ENCODE measurements around the gene ATP2B2.

Gene ATP2B2

DNA sequence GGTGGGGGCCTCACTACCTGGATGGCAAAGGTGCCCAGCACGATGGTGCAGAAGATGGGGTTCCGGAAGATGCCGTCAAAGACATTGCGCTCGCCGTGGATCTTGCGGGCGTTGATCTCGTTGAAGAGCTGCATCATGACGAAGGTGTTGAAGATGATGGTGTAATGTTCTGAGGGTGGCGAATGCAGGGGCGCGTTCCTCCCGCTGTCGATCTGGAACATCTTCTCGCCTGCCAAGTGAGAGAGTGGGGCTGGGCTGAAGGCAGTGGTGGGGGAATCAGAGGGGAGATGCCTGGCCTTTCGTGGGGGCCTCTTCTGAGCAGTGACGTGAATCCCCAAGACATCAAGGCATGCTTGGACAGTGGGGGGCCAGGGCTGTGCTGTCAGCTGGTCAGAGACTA, 164.9 kb downstream of the ATP2B2 start:
- Mint-ChIP-seq H3K27ac (no peak overlapping the region), H3K36me3 (ENCODE audit: low read depth) (no peaks in the 10 kb centered on the region)

GRCh38 chr3:10340046-10340445, 165.3 kb downstream of the ATP2B2 start:
- Mint-ChIP-seq H3K27ac (no peak overlapping the region), H3K9me3 (no peaks in the 10 kb centered on the region), H3K4me1 (no peaks in the 10 kb centered on the region), H3K36me3 (ENCODE audit: low read depth) (no peaks in the 10 kb centered on the region), H3K4me3 (no peak overlapping the region), H3K27me3 (ENCODE audit: low read depth) (peaks cover 12% of the 10 kb centered on the region)
- no peak for TF ChIP-seq CTCF (IDR thresholded peaks at IDR 0.05; ENCODE audit: unreplicated experiment in 3 of 3)

More for the DNA sequence above, 164.9 kb downstream of the ATP2B2 start:
- Mint-ChIP-seq H3K4me3 (no peak overlapping the region), H3K9me3 (no peaks in the 10 kb centered on the region), H3K4me1 (no peaks in the 10 kb centered on the region), H3K27me3 (ENCODE audit: low read depth) (peaks cover 12% of the 10 kb centered on the region)
- no peak for TF ChIP-seq CTCF (IDR thresholded peaks at IDR 0.05; ENCODE audit: unreplicated experiment in 3 of 3)

- TF ChIP-seq CTCF (IDR thresholded peaks at IDR 0.05; ENCODE audit: unreplicated experiment in 3 of 3), result no peak
- Mint-ChIP-seq H3K4me1 (no peaks in the 10 kb centered on the region), H3K4me3 (no peak overlapping the region), H3K9me3 (no peaks in the 10 kb centered on the region), H3K27ac (peak overlapping the region in 1 of 3 experiments; percentile 30), H3K36me3 (ENCODE audit: low read depth) (no peaks in the 10 kb centered on the region), H3K27me3 (ENCODE audit: low read depth) (peaks cover 12% of the 10 kb centered on the region)
Observed at GRCh38 chr3:10339376-10339955, 165.9 kb downstream of the ATP2B2 start.

DNA sequence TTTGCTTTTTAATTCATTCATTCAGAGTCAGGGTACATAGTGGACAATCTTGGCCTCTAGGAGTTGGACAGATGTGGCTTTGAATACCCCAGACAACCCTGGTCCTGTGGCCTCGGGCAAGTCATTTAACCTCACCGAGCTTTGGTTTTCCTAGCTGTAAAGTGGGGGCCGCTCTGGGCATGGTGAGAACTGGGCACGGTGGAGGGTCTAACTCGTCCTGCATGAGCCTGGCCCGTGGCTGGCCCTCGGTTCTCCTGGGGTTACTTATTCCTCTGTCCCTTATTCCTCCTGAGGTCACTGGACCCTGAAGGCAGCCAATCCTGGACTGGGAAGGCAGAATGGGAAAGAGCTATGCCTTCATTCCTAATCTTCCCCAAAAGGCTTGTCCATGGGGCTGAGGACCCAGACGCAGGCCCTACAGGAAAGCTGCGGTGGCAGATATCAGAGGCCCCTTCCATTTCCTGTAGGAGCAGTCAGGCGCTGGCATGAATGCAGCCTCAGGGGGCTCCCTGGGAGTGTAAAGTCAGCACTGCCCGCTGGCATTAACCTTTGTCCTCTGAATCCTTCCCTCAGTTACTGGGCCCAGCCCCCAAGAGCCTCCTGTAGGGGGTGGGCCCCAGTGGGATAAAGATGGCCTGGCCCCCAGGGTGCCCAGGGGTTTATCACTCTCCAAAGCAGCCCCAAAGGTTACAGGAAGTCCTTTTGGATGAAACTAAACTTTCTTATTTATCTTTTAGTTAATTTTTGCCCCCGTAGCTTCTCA, 166.6 kb downstream of the ATP2B2 start:
- peaks cover 13% of the 10 kb centered on the region for H3K27me3 Mint-ChIP-seq (ENCODE audit: low read depth)
- H3K4me3 Mint-ChIP-seq, result no peak overlapping the region
- no peaks in the 10 kb centered on the region for H3K4me1 Mint-ChIP-seq
- peak overlapping the region in 1 of 3 experiments; percentile 55 for H3K27ac Mint-ChIP-seq
- no peaks in the 10 kb centered on the region for H3K36me3 Mint-ChIP-seq (ENCODE audit: low read depth)
- TF ChIP-seq CTCF (IDR thresholded peaks at IDR 0.05; ENCODE audit: unreplicated experiment in 3 of 3), result no peak
- H3K9me3 Mint-ChIP-seq, result no peaks in the 10 kb centered on the region

- Mint-ChIP-seq H3K4me3 (no peak overlapping the region), H3K4me1 (no peaks in the 10 kb centered on the region), H3K27ac (no peak overlapping the region), H3K27me3 (ENCODE audit: low read depth) (peaks cover 14% of the 10 kb centered on the region), H3K36me3 (ENCODE audit: low read depth) (no peaks in the 10 kb centered on the region), H3K9me3 (no peaks in the 10 kb centered on the region)
- TF ChIP-seq CTCF (IDR thresholded peaks at IDR 0.05; ENCODE audit: unreplicated experiment in 3 of 3), result no peak
Observed at GRCh38 chr3:10338164-10338470, 167.3 kb downstream of the ATP2B2 start.

Data from nephron (organoid).